ENCODE measurements around the gene RPRD1B.

- TF ChIP-seq EZH2phosphoT487 (IDR thresholded peaks at IDR 0.05; ENCODE audit: low read depth), result no peak
- no peak for TF ChIP-seq CTCF (IDR thresholded peaks at IDR 0.05; ENCODE audit: low read depth, low read length)
Measured at GRCh38 chr20:38032585-38033329, 789 bp upstream of the RPRD1B start.

Measured in OCI-LY3 (cell line).